ENCODE results near the gene CC2D2A. TPM values are rescaled to one million over a fixed set of nuclear protein-coding genes. Genes with fewer than 3 reads are reported as not detected.

Gene CC2D2A
- total RNA-seq, 1 experiment from 2014 or later = 13.0 TPM

DNA sequence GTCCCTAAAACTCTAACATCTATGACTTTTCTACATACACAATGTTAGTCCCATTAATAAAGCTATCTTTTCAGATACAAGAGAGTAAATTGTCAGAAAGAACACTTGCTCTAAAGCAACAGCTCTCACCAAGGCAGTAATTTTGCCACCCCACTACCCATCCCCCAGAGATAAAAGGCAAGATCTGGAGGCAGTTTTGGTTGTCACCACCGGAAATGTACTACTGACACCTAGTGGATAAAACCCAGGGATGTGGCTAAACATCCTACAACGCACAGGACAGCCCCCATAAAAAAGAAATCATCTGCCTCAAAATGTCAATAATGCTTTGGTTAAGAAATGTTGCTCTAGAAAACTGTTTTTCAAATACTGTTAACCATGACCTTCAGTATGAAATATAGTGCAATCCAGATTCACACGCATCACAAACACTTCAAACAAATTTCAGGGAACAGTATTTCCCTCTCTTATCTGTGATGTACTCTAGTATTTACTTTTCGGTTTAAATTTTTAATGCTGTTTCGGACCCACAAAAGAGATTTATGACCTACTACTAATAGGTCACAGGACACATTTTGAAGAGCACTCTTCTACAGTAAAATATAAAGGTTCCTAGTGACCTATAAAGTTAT lies 180.3 kb downstream of the CC2D2A start (continued):
- TF ChIP-seq CTCF (IDR thresholded peaks at IDR 0.05 in 2 of 3, conservative IDR thresholded peaks at IDR 0.05 in 1 of 3; ENCODE audit: borderline replicate concordance in 1 of 3, insufficient read depth in 1 of 3, low read depth in 2 of 3, low read length in 2 of 3) (peak; percentile 63 to 89 (median 77); a peak in 5 of 6 replicates), POLR2A (IDR thresholded peaks at IDR 0.05; ENCODE audit: borderline replicate concordance, extremely low read depth, insufficient read depth, insufficient read length) (no peak)

Other genes starting within 250 kb of the CC2D2A start
- gene C1QTNF7, start 41.8 kb upstream of the CC2D2A start, total RNA-seq (2021; ENCODE audit: unreplicated experiment) = not detected
- gene FBXL5, start 185.5 kb downstream of the CC2D2A start, total RNA-seq (2021; ENCODE audit: unreplicated experiment) = 20.6 TPM
- 26.1 TPM for gene FAM200B, start 211.9 kb downstream of the CC2D2A start, total RNA-seq (2021; ENCODE audit: unreplicated experiment)
- 0.44 TPM for gene BST1, start 233.2 kb downstream of the CC2D2A start, total RNA-seq (2021; ENCODE audit: unreplicated experiment)